Upper lobe of left lung (tissue), 6 donors: ENCODE results near the gene FHOD3. TPM values are rescaled to one million over a fixed set of nuclear protein-coding genes. Genes with fewer than 3 reads are reported as not detected.

Source experiments
- ATAC-seq, 2 donors: fragments of 200-7000 bp; cut with Tn5 transposase; one replicate each; pipeline ENCODE4 v1.9.1; 2022; ENCODE audit warnings: mild to moderate bottlenecking in 2 of 2, moderate library complexity in 2 of 2; ENCODE audit not compliant: low FRiP score in 2 of 2
- DNase-seq, 2 donors: peaks; one replicate each; pipeline ENCODE4 v3.0.0-alpha.2; 2019 to 2020
- H3K27ac ChIP-seq, 4 donors: fragments of 200-600 bp; sonication (generic); one replicate each; pipeline ENCODE4 v1.5.1; 2016 to 2019
- H3K27me3 ChIP-seq, 4 donors: fragments of 200-600 bp; sonication (generic); one replicate each; pipeline ENCODE4 v1.5.1; 2017 to 2019
- H3K36me3 ChIP-seq, 4 donors: fragments of 200-600 bp; sonication (generic); one replicate each; pipeline ENCODE4 v1.5.1; 2016 to 2019
- H3K4me1 ChIP-seq, 4 donors: fragments of 200-600 bp; sonication (generic); one replicate each; pipeline ENCODE4 v1.5.1; 2018 to 2019
- H3K4me3 ChIP-seq, 4 donors: fragments of 200-600 bp; sonication (generic); one replicate each; pipeline ENCODE4 v1.5.1; 2017 to 2019; ENCODE audit warnings: mild to moderate bottlenecking in 2 of 4, moderate library complexity in 1 of 4
- H3K9me3 ChIP-seq, 4 donors: fragments of 200-600 bp; sonication (generic); one replicate each; pipeline ENCODE4 v1.5.1; 2018 to 2019
- EP300 ChIP-seq, 4 donors: sonication (generic); formaldehyde crosslinking; IDR thresholded peaks; one replicate each; pipeline ENCODE4 v1.5.1; 2017; ENCODE audit warnings: antibody characterized with exemption in 4 of 4, control low read depth in 2 of 4
- POLR2A ChIP-seq, 4 donors: fragments of 450-650 bp; IDR thresholded peaks; one replicate each; pipeline ENCODE4 v1.5.1; 2016 to 2017; ENCODE audit warnings: antibody characterized with exemption in 4 of 4, mild to moderate bottlenecking in 2 of 4
- POLR2AphosphoS5 ChIP-seq, 2 donors: sonication (generic); formaldehyde crosslinking; IDR thresholded peaks; one replicate each; pipeline ENCODE4 v1.5.1; 2017; ENCODE audit warnings: antibody characterized with exemption in 2 of 2
- WGBS, 2 donors: methylation state at CpG; one replicate each; pipeline ENCODE4 v1.1.5; 2017 to 2018; 5-methylcytosine and 5-hydroxymethylcytosine counted together
- total RNA-seq, 6 donors: library from RNA; depleted of rRNA in 4 of 6; stranded (reverse); fragments of >200 nt in 4 of 6; gene quantifications; one replicate each; pipeline versions ENCODE4 v1.1.0 to v1.2.1, GENCODE V29; 2016 to 2021
- TF ChIP-seq, protein P1 (sequence below), 6 experiments: fragments of 450-650 bp in 4 of 6; fragments of 200-600 bp in 2 of 6; sonication (generic) in 2 of 6; IDR thresholded peaks; one replicate each; pipeline ENCODE4 v1.5.1; 2016 to 2019; ENCODE audit warnings: antibody characterized with exemption in 6 of 6
- donor health status: DM: no; HTN: no; CAD: no; lungs with moderate emphysema.
- donor health status: DM: no; HTN: yes; CAD: no; lungs with severe emphysema.

FHOD3 gene
- total RNA-seq, 6 donors from 2014 or later, result 0.40 to 4.8 (median 2.8) TPM

DNA sequence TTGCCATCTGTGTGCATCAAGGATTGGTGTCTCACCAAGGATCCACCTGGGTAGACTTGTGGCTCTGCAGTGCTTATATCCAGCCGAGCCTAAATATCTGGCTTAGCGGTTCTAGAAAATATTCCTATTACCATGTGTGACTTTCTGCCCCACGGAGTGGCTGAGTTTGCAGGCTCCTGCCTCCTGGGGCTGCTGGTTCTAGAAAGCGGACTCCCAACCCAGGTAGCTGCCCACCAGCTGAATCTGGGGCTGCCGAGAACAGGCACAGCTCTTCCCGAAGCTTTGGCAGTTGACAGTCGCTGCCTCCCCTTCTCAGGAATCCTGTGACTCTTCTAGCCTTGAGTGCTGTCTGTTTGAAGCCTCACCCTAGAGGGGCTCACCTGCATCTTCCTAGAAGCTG is 426.7 kb downstream of the FHOD3 start:
- Histone ChIP-seq H3K36me3 (no peaks in the 10 kb centered on the region), H3K27ac (no peak overlapping the region), H3K4me1 (no peaks in the 10 kb centered on the region), H3K4me3 (peak overlapping the region in 1 of 4 donors; percentile 6), H3K27me3 (no peaks in the 10 kb centered on the region), H3K9me3 (no peaks in the 10 kb centered on the region)
- WGBS, 2 donors, result 85 to 88% methylated on average over 2 to 7 of the region's 7 CpGs
- ATAC-seq (no peak), DNase-seq (no peak)
- TF ChIP-seq, protein P1, sequence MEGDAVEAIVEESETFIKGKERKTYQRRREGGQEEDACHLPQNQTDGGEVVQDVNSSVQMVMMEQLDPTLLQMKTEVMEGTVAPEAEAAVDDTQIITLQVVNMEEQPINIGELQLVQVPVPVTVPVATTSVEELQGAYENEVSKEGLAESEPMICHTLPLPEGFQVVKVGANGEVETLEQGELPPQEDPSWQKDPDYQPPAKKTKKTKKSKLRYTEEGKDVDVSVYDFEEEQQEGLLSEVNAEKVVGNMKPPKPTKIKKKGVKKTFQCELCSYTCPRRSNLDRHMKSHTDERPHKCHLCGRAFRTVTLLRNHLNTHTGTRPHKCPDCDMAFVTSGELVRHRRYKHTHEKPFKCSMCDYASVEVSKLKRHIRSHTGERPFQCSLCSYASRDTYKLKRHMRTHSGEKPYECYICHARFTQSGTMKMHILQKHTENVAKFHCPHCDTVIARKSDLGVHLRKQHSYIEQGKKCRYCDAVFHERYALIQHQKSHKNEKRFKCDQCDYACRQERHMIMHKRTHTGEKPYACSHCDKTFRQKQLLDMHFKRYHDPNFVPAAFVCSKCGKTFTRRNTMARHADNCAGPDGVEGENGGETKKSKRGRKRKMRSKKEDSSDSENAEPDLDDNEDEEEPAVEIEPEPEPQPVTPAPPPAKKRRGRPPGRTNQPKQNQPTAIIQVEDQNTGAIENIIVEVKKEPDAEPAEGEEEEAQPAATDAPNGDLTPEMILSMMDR (IDR thresholded peaks at IDR 0.05), result no peak
- TF ChIP-seq EP300 (IDR thresholded peaks at IDR 0.05) (no peak), POLR2A (IDR thresholded peaks at IDR 0.05) (no peak), POLR2AphosphoS5 (IDR thresholded peaks at IDR 0.05) (no peak)

GRCh38 chr18:36724591-36725001 is 427.1 kb downstream of the FHOD3 start:
- no peaks in the 10 kb centered on the region for H3K4me1 ChIP-seq
- peak overlapping the region in 1 of 4 donors; percentile 6 for H3K4me3 ChIP-seq
- H3K9me3 ChIP-seq, result no peaks in the 10 kb centered on the region
- DNase-seq (no peak), ATAC-seq (peak in 1 of 2 donors; percentile 62)
- WGBS, 2 donors, result 65 to 67% methylated on average over 8 of the region's 8 CpGs
- H3K27me3 ChIP-seq, result no peaks in the 10 kb centered on the region
- H3K27ac ChIP-seq, result no peak overlapping the region
- TF ChIP-seq EP300 (IDR thresholded peaks at IDR 0.05) (no peak), POLR2AphosphoS5 (IDR thresholded peaks at IDR 0.05) (no peak), POLR2A (IDR thresholded peaks at IDR 0.05) (no peak)
- TF ChIP-seq, protein P1 (IDR thresholded peaks at IDR 0.05), result no peak
- H3K36me3 ChIP-seq, result no peaks in the 10 kb centered on the region

GRCh38 chr18:36728345-36728744 is 430.8 kb downstream of the FHOD3 start:
- H3K36me3 ChIP-seq, result no peaks in the 10 kb centered on the region
- H3K27me3 ChIP-seq, result no peaks in the 10 kb centered on the region
- H3K9me3 ChIP-seq, result peaks cover 0 to 4% (median 0%) of the 10 kb centered on the region in 4 donors
- no peak overlapping the region for H3K4me3 ChIP-seq
- ATAC-seq (no peak), DNase-seq (no peak)
- WGBS, 2 donors, result 72 to 73% methylated on average over 4 of the region's 4 CpGs
- H3K27ac ChIP-seq, result no peak overlapping the region
- TF ChIP-seq EP300 (IDR thresholded peaks at IDR 0.05), result no peak
- no peak for TF ChIP-seq POLR2A (IDR thresholded peaks at IDR 0.05)
- TF ChIP-seq, protein P1 (IDR thresholded peaks at IDR 0.05), result no peak
- TF ChIP-seq POLR2AphosphoS5 (IDR thresholded peaks at IDR 0.05), result no peak
- H3K4me1 ChIP-seq, result no peaks in the 10 kb centered on the region

- TF ChIP-seq, protein P1 (IDR thresholded peaks at IDR 0.05), result no peak
- TF ChIP-seq POLR2AphosphoS5 (IDR thresholded peaks at IDR 0.05) (no peak), POLR2A (IDR thresholded peaks at IDR 0.05) (no peak), EP300 (IDR thresholded peaks at IDR 0.05) (no peak)
- Histone ChIP-seq H3K27me3 (no peaks in the 10 kb centered on the region), H3K27ac (no peak overlapping the region), H3K9me3 (peaks cover 0 to 4% (median 0%) of the 10 kb centered on the region in 4 donors), H3K36me3 (no peaks in the 10 kb centered on the region), H3K4me1 (no peaks in the 10 kb centered on the region), H3K4me3 (no peak overlapping the region)
- no peak for ATAC-seq
- no peak for DNase-seq
Measured at GRCh38 chr18:36729197-36729596, 431.7 kb downstream of the FHOD3 start.

GRCh38 chr18:36732264-36732663 is 434.8 kb downstream of the FHOD3 start:
- Histone ChIP-seq H3K36me3 (no peaks in the 10 kb centered on the region), H3K27me3 (no peaks in the 10 kb centered on the region), H3K4me3 (no peak overlapping the region), H3K9me3 (peaks cover 0 to 4% (median 0%) of the 10 kb centered on the region in 4 donors), H3K4me1 (no peaks in the 10 kb centered on the region), H3K27ac (no peak overlapping the region)
- no peak for TF ChIP-seq POLR2A (IDR thresholded peaks at IDR 0.05)
- no peak for TF ChIP-seq POLR2AphosphoS5 (IDR thresholded peaks at IDR 0.05)
- TF ChIP-seq, protein P1 (IDR thresholded peaks at IDR 0.05), result no peak
- TF ChIP-seq EP300 (IDR thresholded peaks at IDR 0.05), result no peak
- DNase-seq (no peak), ATAC-seq (no peak)
- 78 to 89% methylated on average over 5 of the region's 5 CpGs for WGBS, 2 donors
